Prostate gland (tissue), 2 donors: ENCODE results near the gene PDZD7.

ENCODE experiments used
- CTCF ChIP-seq, 4 experiments: fragments of 200-600 bp in 2 of 4; fragments of 450-650 bp in 2 of 4; sonication (generic) in 2 of 4; IDR thresholded peaks; 1 replicate in 3 of 4; 2 replicates in 1 of 4; pipeline ENCODE4 v1.5.1; 2016 to 2019; ENCODE audit warnings: antibody characterized with exemption in 4 of 4, mild to moderate bottlenecking in 2 of 4, moderate library complexity in 2 of 4
- POLR2A ChIP-seq: fragments of 450-650 bp; IDR thresholded peaks from one replicate; pipeline ENCODE4 v1.6.1; 2016; ENCODE audit warnings: antibody characterized with exemption, mild to moderate bottlenecking
- POLR2AphosphoS5 ChIP-seq: sonication (generic); formaldehyde crosslinking; IDR thresholded peaks from one replicate; pipeline ENCODE4 v1.6.1; 2017; ENCODE audit warnings: antibody characterized with exemption

GRCh38 chr10:101071885-101072433, 41.0 kb upstream of the PDZD7 start:
- no peak for TF ChIP-seq POLR2A
- TF ChIP-seq CTCF (IDR thresholded peaks at IDR 0.05) = no peak
- no peak for TF ChIP-seq POLR2AphosphoS5
